HEK293T (cell line): Measurements from ENCODE around the gene SCN4A.

Source experiments
- BHLHE40 ChIP-seq: fragments of 450-650 bp; IDR thresholded peaks from 2 replicates; pipeline ENCODE4 v1.6.1; 2016; ENCODE audit warnings: mild to moderate bottlenecking, moderate library complexity, borderline replicate concordance
- FOXA1 ChIP-seq: fragments of 450-650 bp; IDR thresholded peaks from 2 replicates; pipeline ENCODE4 v1.6.1; 2016; ENCODE audit warnings: mild to moderate bottlenecking
- FOXK2 ChIP-seq: fragments of 450-650 bp; IDR thresholded peaks from 2 replicates; pipeline ENCODE4 v1.6.1; 2016; ENCODE audit warnings: mild to moderate bottlenecking
- PKNOX1 ChIP-seq: fragments of 450-650 bp; IDR thresholded peaks from 2 replicates; pipeline ENCODE4 v1.6.1; 2016
- SP1 ChIP-seq: fragments of 450-650 bp; IDR thresholded peaks from 2 replicates; pipeline ENCODE4 v1.6.1; 2017
- TARDBP ChIP-seq: fragments of 450-650 bp; IDR thresholded peaks from 2 replicates; pipeline ENCODE4 v1.6.1; 2016

GRCh38 chr17:63925615-63926014 is 47.1 kb downstream of the SCN4A start:
- TF ChIP-seq FOXK2 (no peak), SP1 (no peak), TARDBP (no peak), FOXA1 (no peak), PKNOX1 (no peak), BHLHE40 (no peak)
